OCI-LY7 (cell line): ENCODE results near the gene DENND1A. TPM values are rescaled to one million over a fixed set of nuclear protein-coding genes. Genes with fewer than 3 reads are reported as not detected.

Experiments
- BruUV-seq: library from RNA; stranded (reverse); fragments of 400-500 nt; replicated peaks from 2 replicates; lab custom pipeline; 2021; lab: Mats Ljungman, UMichigan
- CTCF ChIA-PET: fragments of 300-600 bp; sonication (Branson Sonifier 250); formaldehyde crosslinking; loops from one replicate; lab custom pipeline; 2022; ENCODE audit warnings: antibody characterized with exemption; ENCODE audit not compliant: unreplicated experiment; lab: Charles Lee
- POLR2A ChIA-PET: fragments of 300-600 bp; sonication (Branson Sonifier 250); formaldehyde crosslinking; loops from one replicate; lab custom pipeline; 2022; ENCODE audit warnings: antibody characterized with exemption; lab: Charles Lee
- DNase-seq: peaks from one replicate; pipeline ENCODE4 v3.0.0-alpha.2; 2015; ENCODE audit warnings: low spot score
- H2AFZ ChIP-seq: fragments of 200-600 bp; sonication (generic), shearing (Covaris generic); 2 replicates; pipeline ENCODE4 v1.6.1; 2014; ENCODE audit warnings: mild to moderate bottlenecking, antibody characterized with exemption, low read length, moderate library complexity
- H3K27ac ChIP-seq: fragments of 200-600 bp; sonication (generic); 2 replicates; pipeline ENCODE4 v1.5.1; 2014; ENCODE audit warnings: mixed run types, low read depth, mild to moderate bottlenecking, moderate library complexity, low read length, inconsistent platforms; ENCODE audit not compliant: poor library complexity, severe bottlenecking
- H3K36me3 ChIP-seq: fragments of 200-600 bp; sonication (generic); 2 replicates; pipeline ENCODE4 v1.6.1; 2014; ENCODE audit warnings: mild to moderate bottlenecking, antibody characterized with exemption, low read length, moderate library complexity, mixed read lengths; ENCODE audit not compliant: insufficient read depth
- H3K4me1 ChIP-seq: fragments of 200-600 bp; sonication (generic); 2 replicates; pipeline ENCODE4 v1.5.1; 2014; ENCODE audit warnings: mild to moderate bottlenecking, low read length; ENCODE audit not compliant: insufficient read depth, poor library complexity, severe bottlenecking
- H3K4me2 ChIP-seq: fragments of 200-600 bp; sonication (generic); 2 replicates; pipeline ENCODE4 v1.6.1; 2014; ENCODE audit warnings: mild to moderate bottlenecking, low read length
- H3K4me3 ChIP-seq: fragments of 200-600 bp; sonication (generic); 2 replicates; pipeline ENCODE4 v1.5.1; 2014; ENCODE audit warnings: mild to moderate bottlenecking, low read depth, low read length; ENCODE audit not compliant: poor library complexity, severe bottlenecking
- H3K79me2 ChIP-seq: fragments of 200-600 bp; sonication (generic); 2 replicates; pipeline ENCODE4 v1.6.1; 2016; ENCODE audit warnings: low read depth, mild to moderate bottlenecking, low read length, moderate library complexity, mixed read lengths; ENCODE audit not compliant: insufficient read depth
- H3K9me2 ChIP-seq: fragments of 200-600 bp; sonication (generic); 2 replicates; pipeline ENCODE4 v1.6.1; 2016; ENCODE audit warnings: mild to moderate bottlenecking, low read length, mixed read lengths; ENCODE audit not compliant: insufficient read depth
- H3K9me3 ChIP-seq: fragments of 200-600 bp; sonication (generic); 2 replicates; pipeline ENCODE4 v1.6.1; 2014; ENCODE audit warnings: mild to moderate bottlenecking, mixed run types, low read length, mixed read lengths
- H4K20me1 ChIP-seq: fragments of 200-600 bp; sonication (generic); 2 replicates; pipeline ENCODE4 v1.6.1; 2014; ENCODE audit warnings: mild to moderate bottlenecking, antibody characterized with exemption, low read length, moderate library complexity, mixed read lengths; ENCODE audit not compliant: insufficient read depth
- EZH2phosphoT487 ChIP-seq: fragments of 200-600 bp; sonication (generic); IDR thresholded peaks from 2 replicates; pipeline ENCODE4 v1.6.1; 2018; ENCODE audit warnings: low read depth, borderline replicate concordance, mild to moderate bottlenecking, mixed run types, antibody characterized with exemption, low read length, moderate library complexity, mixed read lengths
- intact Hi-C: fragments of 100-400 bp; cut with micrococcal nuclease; formaldehyde crosslinking; loops from one replicate; pipeline ENCODE4 v1.10.0; 2022; ENCODE audit not compliant: unreplicated experiment
- total RNA-seq, 2 experiments: library from RNA; depleted of rRNA in 1 of 2; stranded (reverse); fragments of >200 nt in 1 of 2; shearing (Covaris generic) in 1 of 2; gene quantifications; 2 replicates each; pipeline ENCODE4 v1.2.3, GENCODE V29; 2014 to 2022
- TF ChIP-seq, protein P1 (sequence below): fragments of 200-600 bp; sonication (generic); conservative IDR thresholded peaks from 2 replicates; pipeline ENCODE4 v1.5.1; 2014; ENCODE audit warnings: mild to moderate bottlenecking, antibody characterized with exemption, low read length, moderate library complexity, mixed read lengths

DENND1A gene
- total RNA-seq, 2 experiments from 2014 or later = 17.9 to 36.3 TPM

DNA sequence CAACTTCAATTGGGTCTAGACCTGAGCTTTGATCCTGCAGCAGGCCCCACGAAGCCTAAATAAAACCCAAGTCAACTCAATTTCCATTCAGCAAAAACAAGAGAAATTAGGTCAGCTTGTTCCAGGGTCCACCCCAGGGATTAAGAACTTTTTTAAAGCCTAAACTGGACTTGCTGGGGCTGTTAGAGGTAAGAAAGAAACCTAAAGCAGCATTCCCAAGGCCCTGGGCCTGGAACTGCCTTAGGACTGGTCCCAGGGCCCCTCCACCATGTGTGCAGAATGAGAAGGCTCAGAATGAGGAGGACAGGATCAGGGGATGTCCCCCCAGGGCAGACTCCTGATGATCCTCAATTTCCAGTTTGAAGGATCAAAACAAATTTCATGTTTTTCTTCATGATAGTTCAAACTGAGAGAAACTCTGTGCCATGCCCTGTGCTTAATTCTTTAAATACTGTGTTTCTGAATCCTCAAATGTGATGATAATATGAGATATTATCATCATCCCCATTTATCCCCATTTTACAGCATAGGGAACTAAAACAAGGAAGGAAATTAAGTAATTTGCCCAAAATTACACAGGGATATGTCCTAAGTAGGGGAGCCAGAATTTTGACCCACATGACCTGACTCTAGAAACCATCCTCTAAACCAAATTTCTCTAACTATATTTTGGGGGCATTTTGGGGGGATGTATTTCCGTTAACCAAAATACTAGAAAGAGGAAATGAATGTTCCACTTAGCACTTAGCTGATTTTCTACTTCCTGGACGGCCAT is 64.5 kb downstream of the DENND1A start:
- no peaks in the 10 kb centered on the region for H3K9me2 ChIP-seq
- H4K20me1 ChIP-seq = 0 out of 2 replicates have a peak, but pooled peaks cover 3% of the 10 kb centered on the region
- H3K4me3 ChIP-seq = no peak overlapping the region
- TF ChIP-seq, protein P1, sequence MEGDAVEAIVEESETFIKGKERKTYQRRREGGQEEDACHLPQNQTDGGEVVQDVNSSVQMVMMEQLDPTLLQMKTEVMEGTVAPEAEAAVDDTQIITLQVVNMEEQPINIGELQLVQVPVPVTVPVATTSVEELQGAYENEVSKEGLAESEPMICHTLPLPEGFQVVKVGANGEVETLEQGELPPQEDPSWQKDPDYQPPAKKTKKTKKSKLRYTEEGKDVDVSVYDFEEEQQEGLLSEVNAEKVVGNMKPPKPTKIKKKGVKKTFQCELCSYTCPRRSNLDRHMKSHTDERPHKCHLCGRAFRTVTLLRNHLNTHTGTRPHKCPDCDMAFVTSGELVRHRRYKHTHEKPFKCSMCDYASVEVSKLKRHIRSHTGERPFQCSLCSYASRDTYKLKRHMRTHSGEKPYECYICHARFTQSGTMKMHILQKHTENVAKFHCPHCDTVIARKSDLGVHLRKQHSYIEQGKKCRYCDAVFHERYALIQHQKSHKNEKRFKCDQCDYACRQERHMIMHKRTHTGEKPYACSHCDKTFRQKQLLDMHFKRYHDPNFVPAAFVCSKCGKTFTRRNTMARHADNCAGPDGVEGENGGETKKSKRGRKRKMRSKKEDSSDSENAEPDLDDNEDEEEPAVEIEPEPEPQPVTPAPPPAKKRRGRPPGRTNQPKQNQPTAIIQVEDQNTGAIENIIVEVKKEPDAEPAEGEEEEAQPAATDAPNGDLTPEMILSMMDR = no peak
- no peak for TF ChIP-seq EZH2phosphoT487
- peak; percentile 11 for DNase-seq
- POLR2A ChIA-PET = interaction anchor here (1.4 kb wide), 1 partner anchor 167 kb away, joined by 3 read pairs; no protein-coding TSS in a partner anchor
- no peak overlapping the region for H3K4me2 ChIP-seq
- no peaks in the 10 kb centered on the region for H3K36me3 ChIP-seq
- no peaks in the 10 kb centered on the region for H3K9me3 ChIP-seq
- intact Hi-C loops = no loop called here
- no TSS peak for BruUV-seq
- peaks cover 24% of the 10 kb centered on the region for H3K4me1 ChIP-seq
- no peaks in the 10 kb centered on the region for H3K79me2 ChIP-seq
- CTCF ChIA-PET = no interaction called here
- H2AFZ ChIP-seq = no peak overlapping the region
- H3K27ac ChIP-seq = no peak overlapping the region

DNA sequence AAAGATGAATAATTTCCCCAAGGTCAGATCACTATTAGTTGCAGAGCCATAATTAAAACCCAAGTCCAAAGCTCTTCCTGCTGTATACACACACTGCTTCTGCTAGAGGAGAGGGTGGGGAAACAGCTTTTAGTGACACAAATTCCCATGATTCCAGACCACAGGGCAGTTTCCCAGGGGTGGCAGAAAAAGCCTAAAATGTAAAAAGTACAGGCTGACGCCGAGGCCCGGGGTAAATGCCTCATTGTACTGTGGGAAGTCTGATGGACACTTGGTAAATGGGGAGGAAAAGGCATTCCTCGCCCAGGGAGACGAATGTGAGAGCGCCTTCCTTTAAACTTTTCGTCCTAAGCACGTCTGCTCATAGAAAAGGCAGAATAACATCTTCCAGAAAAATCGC is 65.7 kb downstream of the DENND1A start:
- no peaks in the 10 kb centered on the region for H3K36me3 ChIP-seq
- intact Hi-C loops = no loop called here
- no peak for TF ChIP-seq EZH2phosphoT487
- TF ChIP-seq, protein P1 = no peak
- no peaks in the 10 kb centered on the region for H3K79me2 ChIP-seq
- no peak overlapping the region for H2AFZ ChIP-seq
- POLR2A ChIA-PET = interaction anchor here (1.2 to 1.4 kb wide), 2 partner anchors 15 to 166 kb away, joined by 3 to 5 read pairs; no protein-coding TSS in a partner anchor
- no peak overlapping the region for H3K4me3 ChIP-seq
- CTCF ChIA-PET = no interaction called here
- no peak overlapping the region for H3K4me2 ChIP-seq
- no peak for DNase-seq
- H3K27ac ChIP-seq = no peak overlapping the region
- H3K4me1 ChIP-seq = peaks cover 24% of the 10 kb centered on the region
- H3K9me3 ChIP-seq = no peaks in the 10 kb centered on the region
- no peaks in the 10 kb centered on the region for H3K9me2 ChIP-seq
- H4K20me1 ChIP-seq = 0 out of 2 replicates have a peak, but pooled peaks cover 4% of the 10 kb centered on the region
- BruUV-seq = no TSS peak
